Endothelial cell (in vitro differentiated cells): ENCODE data around the gene GPI. TPM values are rescaled to one million over a fixed set of nuclear protein-coding genes. Genes with fewer than 3 reads are reported as not detected.
A peak's percentile ranks its signal among the peaks of the same experiment; 100 is the strongest.

Experiments used
- DNase-seq: peaks from one replicate; pipeline ENCODE4 v3.0.0; 2021; ENCODE audit warnings: low spot score
- H3K27ac Mint-ChIP-seq: one replicate; pipeline ENCODE4 v1.8.0; 2021; ENCODE audit warnings: mixed read lengths, inconsistent platforms; ENCODE audit not compliant: unreplicated experiment
- H3K27me3 Mint-ChIP-seq: one replicate; pipeline ENCODE4 v1.8.0; 2021; ENCODE audit warnings: mild to moderate bottlenecking, moderate library complexity, mixed read lengths, inconsistent platforms; ENCODE audit not compliant: unreplicated experiment
- H3K36me3 Mint-ChIP-seq: one replicate; pipeline ENCODE4 v1.8.0; 2021; ENCODE audit warnings: mild to moderate bottlenecking, low read depth, mixed read lengths, inconsistent platforms; ENCODE audit not compliant: unreplicated experiment
- H3K4me1 Mint-ChIP-seq: one replicate; pipeline ENCODE4 v1.8.0; 2021; ENCODE audit warnings: mild to moderate bottlenecking, mixed read lengths, inconsistent platforms; ENCODE audit not compliant: unreplicated experiment
- H3K4me3 Mint-ChIP-seq: one replicate; pipeline ENCODE4 v1.8.0; 2021; ENCODE audit warnings: mild to moderate bottlenecking, mixed read lengths, inconsistent platforms; ENCODE audit not compliant: unreplicated experiment
- H3K9me3 Mint-ChIP-seq: one replicate; pipeline ENCODE4 v1.8.0; 2021; ENCODE audit warnings: mixed read lengths, inconsistent platforms; ENCODE audit not compliant: unreplicated experiment
- total RNA-seq: library from RNA; stranded (reverse); fragmentation: NEBNext Ultra II Directional; extraction: Animal tissue kit (Norgen Biotek cat#: 25700); gene quantifications from one replicate; pipeline ENCODE4 v1.2.1, GENCODE V29; 2021; ENCODE audit not compliant: unreplicated experiment
- TF ChIP-seq, protein P1 (sequence below): fragments of 200-600 bp; sonication (generic); IDR thresholded peaks from one replicate; pipeline ENCODE4 v1.5.0; 2021; ENCODE audit warnings: antibody characterized with exemption; ENCODE audit not compliant: unreplicated experiment

The GPI gene
- total RNA-seq, 1 donor from 2014 or later, result 133 TPM

DNA sequence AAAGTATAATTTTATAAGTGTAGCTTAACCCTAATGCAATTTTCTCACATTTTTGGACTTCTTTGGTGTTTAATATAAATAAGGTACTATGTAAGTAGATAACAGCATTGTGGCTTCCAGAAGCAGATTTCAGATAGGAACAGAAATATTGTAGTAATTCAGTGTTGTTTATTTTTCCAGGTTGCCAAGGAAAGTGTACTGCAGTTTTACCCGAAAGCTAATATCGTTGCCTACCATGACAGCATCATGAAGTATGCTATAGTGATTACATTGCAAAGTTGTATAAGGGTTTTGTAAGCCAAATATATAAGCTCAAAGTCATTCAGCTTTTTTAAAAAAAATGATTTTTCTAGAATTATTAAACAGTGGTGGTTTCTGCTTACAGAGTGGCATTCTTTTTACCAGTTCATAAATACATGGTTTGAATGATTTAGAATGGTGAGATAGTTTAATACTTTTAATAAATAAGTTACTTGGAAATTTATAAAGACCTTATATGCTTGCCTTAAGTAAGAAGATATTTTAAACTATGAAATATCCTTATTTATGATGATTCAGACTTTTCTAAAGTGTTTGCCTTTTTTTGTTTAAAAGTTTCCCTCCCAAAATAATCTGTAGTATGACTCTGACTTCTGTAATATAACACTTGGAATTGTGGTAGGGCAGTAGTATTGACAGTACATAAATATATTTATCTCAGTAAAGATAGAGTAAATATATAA lies 66.8 kb downstream of the GPI start:
- Mint-ChIP-seq H3K27ac (no peak overlapping the region), H3K36me3 (peaks cover 8% of the 10 kb centered on the region)
- TF ChIP-seq, protein P1, sequence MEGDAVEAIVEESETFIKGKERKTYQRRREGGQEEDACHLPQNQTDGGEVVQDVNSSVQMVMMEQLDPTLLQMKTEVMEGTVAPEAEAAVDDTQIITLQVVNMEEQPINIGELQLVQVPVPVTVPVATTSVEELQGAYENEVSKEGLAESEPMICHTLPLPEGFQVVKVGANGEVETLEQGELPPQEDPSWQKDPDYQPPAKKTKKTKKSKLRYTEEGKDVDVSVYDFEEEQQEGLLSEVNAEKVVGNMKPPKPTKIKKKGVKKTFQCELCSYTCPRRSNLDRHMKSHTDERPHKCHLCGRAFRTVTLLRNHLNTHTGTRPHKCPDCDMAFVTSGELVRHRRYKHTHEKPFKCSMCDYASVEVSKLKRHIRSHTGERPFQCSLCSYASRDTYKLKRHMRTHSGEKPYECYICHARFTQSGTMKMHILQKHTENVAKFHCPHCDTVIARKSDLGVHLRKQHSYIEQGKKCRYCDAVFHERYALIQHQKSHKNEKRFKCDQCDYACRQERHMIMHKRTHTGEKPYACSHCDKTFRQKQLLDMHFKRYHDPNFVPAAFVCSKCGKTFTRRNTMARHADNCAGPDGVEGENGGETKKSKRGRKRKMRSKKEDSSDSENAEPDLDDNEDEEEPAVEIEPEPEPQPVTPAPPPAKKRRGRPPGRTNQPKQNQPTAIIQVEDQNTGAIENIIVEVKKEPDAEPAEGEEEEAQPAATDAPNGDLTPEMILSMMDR, result no peak

DNA sequence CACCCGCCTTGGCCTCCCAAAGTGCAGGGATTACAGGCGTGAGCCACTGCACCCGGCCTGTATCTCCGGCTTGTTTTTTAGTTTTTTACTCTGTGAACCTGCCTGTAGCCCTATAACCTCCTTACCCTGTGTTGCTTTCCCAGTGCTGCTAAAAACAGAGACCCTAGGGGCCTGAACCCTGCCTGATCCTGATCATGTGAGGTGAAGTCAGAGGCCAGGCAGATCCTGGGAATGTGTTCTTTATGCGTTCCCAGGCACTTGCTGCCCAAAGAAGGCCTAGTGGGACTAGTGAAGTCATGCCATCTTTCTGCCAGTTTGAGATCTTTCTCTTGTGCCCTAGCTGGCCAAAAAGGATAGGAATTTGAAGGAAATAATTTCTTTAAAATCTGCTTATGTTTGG lies 67.8 kb downstream of the GPI start:
- no peak for DNase-seq
- H3K4me1 Mint-ChIP-seq, result peaks cover 16% of the 10 kb centered on the region
- peaks cover 8% of the 10 kb centered on the region for H3K36me3 Mint-ChIP-seq
- no peak overlapping the region for H3K4me3 Mint-ChIP-seq
- peak overlapping the region; percentile 15 for H3K27ac Mint-ChIP-seq
- peaks cover 9% of the 10 kb centered on the region for H3K27me3 Mint-ChIP-seq
- no peaks in the 10 kb centered on the region for H3K9me3 Mint-ChIP-seq
- TF ChIP-seq, protein P1, result no peak

More for the DNA sequence above, 66.8 kb downstream of the GPI start:
- Mint-ChIP-seq H3K9me3 (no peaks in the 10 kb centered on the region), H3K4me1 (peaks cover 17% of the 10 kb centered on the region), H3K27me3 (peaks cover 9% of the 10 kb centered on the region), H3K4me3 (no peak overlapping the region)
- no peak for DNase-seq

DNA sequence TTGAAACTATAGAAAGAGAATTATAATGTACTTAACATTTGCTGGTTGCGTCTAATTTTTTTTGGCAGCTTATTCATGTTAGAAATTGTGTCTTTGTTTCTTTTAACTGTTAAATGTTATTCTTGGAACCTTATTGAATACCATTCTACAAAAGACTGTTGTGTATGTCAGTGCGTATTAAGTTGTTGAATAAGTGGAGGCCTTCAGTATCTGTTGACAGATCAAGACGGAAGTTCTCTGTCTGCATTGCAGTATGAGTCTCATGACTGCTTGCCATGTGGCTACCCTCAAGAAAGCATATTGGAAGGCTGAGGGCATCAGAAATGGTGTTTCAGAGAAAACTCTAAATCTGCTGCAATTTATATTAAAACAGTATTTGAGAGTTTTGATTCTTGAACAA lies 71.7 kb downstream of the GPI start:
- Mint-ChIP-seq H3K27me3 (peaks cover 3% of the 10 kb centered on the region), H3K9me3 (no peaks in the 10 kb centered on the region), H3K36me3 (peaks cover 16% of the 10 kb centered on the region), H3K4me1 (no peaks in the 10 kb centered on the region), H3K27ac (no peak overlapping the region), H3K4me3 (no peak overlapping the region)
- no peak for DNase-seq
- TF ChIP-seq, protein P1, result no peak

DNA sequence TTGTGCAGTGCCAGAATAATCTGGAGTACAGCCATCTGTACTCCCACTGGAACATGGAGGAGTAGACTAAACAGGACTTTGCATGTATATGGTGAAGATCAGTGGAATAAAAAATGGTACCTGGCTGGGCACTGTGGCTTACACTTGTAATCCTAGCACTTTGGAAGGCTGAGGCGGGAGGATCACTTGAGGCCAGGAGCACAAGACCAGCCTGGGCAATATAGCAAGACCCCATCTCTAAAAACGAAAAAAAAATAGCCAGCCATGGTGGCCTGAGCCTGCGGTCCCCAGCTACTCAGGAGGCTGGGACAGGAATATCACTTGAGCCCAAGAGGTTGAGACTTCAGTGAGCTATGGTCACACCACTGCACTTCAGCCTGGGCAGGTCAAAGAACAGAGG lies 83.2 kb downstream of the GPI start:
- Mint-ChIP-seq H3K4me1 (no peaks in the 10 kb centered on the region), H3K27ac (peak overlapping the region; percentile 5), H3K4me3 (no peak overlapping the region), H3K9me3 (no peaks in the 10 kb centered on the region), H3K36me3 (peaks cover 48% of the 10 kb centered on the region), H3K27me3 (no peaks in the 10 kb centered on the region)
- DNase-seq, result no peak
- TF ChIP-seq, protein P1, result no peak

Other genes starting within 250 kb of the GPI start
- 137 TPM for gene LSM14A, start 192.7 kb upstream of the GPI start, total RNA-seq
- 49.0 TPM for gene GARRE1, start 110.6 kb upstream of the GPI start, total RNA-seq
- 10.3 TPM for gene PDCD2L, start 39.2 kb downstream of the GPI start, total RNA-seq
- 93.5 TPM for gene UBA2, start 63.2 kb downstream of the GPI start, total RNA-seq
- gene WTIP, start 116.6 kb downstream of the GPI start, total RNA-seq, result 17.6 TPM